Epithelial cell of proximal tubule (primary cell): ENCODE results near the gene BTK. TPM values are rescaled to one million over a fixed set of nuclear protein-coding genes. Genes with fewer than 3 reads are reported as not detected.

Source experiments
- DNase-seq: peaks from one replicate; pipeline ENCODE4 v3.0.0-alpha.2; 2011; ENCODE audit warnings: low read depth
- H3K4me3 ChIP-seq: 2 replicates; pipeline ENCODE4 v1.5.1; 2011; ENCODE audit warnings: low read depth, mild to moderate bottlenecking, low read length
- total RNA-seq: library from RNA; depleted of rRNA; stranded (reverse); fragments of >200 nt; gene quantifications from 2 replicates; pipeline ENCODE4 v1.2.3, GENCODE V29; 2015
- TF ChIP-seq, protein P1 (sequence below): conservative IDR thresholded peaks from 2 replicates; pipeline ENCODE4 v1.5.1; 2012; ENCODE audit warnings: low read depth, mild to moderate bottlenecking, low read length

Gene BTK
- total RNA-seq: 0.14 TPM in 1 of 2 replicates, not detected in the other

GRCh38 chrX:101385795-101386541, at the start of gene BTK:
Gene BTK (minus strand): TSS chrX:101386191. CDS start chrX:101375284, 10,907 bp downstream.
- H3K4me3 ChIP-seq: no peak within 1 kb of the TSS
- DNase-seq: no peak
- TF ChIP-seq, protein P1, sequence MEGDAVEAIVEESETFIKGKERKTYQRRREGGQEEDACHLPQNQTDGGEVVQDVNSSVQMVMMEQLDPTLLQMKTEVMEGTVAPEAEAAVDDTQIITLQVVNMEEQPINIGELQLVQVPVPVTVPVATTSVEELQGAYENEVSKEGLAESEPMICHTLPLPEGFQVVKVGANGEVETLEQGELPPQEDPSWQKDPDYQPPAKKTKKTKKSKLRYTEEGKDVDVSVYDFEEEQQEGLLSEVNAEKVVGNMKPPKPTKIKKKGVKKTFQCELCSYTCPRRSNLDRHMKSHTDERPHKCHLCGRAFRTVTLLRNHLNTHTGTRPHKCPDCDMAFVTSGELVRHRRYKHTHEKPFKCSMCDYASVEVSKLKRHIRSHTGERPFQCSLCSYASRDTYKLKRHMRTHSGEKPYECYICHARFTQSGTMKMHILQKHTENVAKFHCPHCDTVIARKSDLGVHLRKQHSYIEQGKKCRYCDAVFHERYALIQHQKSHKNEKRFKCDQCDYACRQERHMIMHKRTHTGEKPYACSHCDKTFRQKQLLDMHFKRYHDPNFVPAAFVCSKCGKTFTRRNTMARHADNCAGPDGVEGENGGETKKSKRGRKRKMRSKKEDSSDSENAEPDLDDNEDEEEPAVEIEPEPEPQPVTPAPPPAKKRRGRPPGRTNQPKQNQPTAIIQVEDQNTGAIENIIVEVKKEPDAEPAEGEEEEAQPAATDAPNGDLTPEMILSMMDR: no peak

- no peak for DNase-seq
- no peak overlapping the region for H3K4me3 ChIP-seq
- TF ChIP-seq, protein P1: no peak
Observed at GRCh38 chrX:101430457-101431078, 44.6 kb upstream of the BTK start.

DNA sequence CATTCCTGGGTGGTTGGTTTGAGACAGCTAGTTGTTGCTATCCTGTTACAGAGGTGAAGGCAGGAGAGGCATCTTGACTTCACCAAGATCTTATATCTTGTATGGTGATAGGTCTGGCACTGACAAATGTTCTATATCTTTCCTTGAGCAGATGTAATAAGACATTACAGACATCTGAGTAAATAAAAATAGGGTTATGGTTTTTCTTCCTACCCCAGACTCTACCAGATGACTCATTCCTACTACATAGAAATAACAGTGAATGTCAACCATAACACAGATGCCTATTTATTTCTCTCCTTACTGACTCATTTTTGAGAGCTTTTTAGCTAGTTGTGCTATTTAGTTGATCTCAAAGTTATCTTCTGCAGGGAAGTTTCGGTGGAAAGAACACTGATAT, 43.9 kb upstream of the BTK start:
- no peak overlapping the region for H3K4me3 ChIP-seq
- TF ChIP-seq, protein P1: no peak
- DNase-seq: no peak

GRCh38 chrX:101427954-101428353, 42.0 kb upstream of the BTK start:
- no peak overlapping the region for H3K4me3 ChIP-seq
- TF ChIP-seq, protein P1: no peak
- no peak for DNase-seq

GRCh38 chrX:101419489-101419888, 33.5 kb upstream of the BTK start:
- DNase-seq: no peak
- no peak overlapping the region for H3K4me3 ChIP-seq
- TF ChIP-seq, protein P1: no peak

DNA sequence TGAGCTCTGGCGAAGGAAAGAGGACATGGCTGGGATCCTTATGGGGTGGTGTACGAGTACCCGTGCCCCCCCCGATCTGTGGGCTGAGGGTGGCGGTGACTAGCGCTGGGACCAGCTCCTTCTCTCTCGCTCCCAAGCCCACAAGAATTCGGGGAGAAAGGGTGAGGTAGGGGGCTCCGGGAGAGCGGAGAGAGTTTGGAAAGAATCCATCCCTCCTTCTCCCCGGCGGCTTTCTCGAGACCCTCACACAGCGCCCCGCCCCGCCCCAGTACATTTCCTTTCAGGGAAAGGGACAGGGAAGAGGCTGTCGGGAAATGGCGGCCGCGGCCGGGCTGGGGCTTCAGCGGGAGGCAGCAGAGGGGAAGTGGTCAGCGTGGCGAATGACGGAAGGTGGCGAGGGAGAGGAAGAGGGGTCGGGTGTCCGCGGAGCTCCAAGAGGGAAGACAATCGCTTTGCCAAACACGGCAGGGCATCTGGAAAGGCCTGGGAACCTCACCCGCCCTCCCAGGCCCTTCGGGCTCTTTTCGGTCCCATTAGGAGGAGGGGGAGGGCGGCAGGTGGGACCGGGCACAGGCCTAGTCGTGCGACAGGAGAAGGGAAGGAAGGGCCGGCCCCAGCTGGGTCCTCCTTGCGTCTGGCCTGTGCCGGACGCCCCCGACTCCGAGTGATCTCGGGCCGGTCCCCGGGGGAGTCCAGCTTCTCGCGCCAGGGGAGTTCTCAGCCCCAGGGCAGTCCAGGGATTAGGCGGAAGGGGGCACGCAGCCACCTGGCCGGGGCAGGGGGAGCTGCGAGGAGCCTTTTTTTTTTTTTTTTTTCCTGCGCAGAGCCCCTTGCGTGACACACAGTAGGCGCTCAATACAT, 32.2 kb upstream of the BTK start:
- peak overlapping the region; percentile 62 for H3K4me3 ChIP-seq
- no peak for DNase-seq
- TF ChIP-seq, protein P1: no peak
